Lower leg skin (tissue), 4 donors: ENCODE results near the gene KYNU. TPM values are rescaled to one million over a fixed set of nuclear protein-coding genes. Genes with fewer than 3 reads are reported as not detected.
A peak's percentile ranks its signal among the peaks of the same experiment; 100 is the strongest.
"Not testable (repeated sequence)": the region's sequence is repeated elsewhere in the genome, so short reads cannot be mapped to it uniquely, and the experiment has no call there.

Source experiments
- DNase-seq, 2 donors: peaks; one replicate each; pipeline ENCODE4 v3.0.0-alpha.2; 2019; ENCODE audit warnings: low spot score in 2 of 2
- H3K4me3 ChIP-seq: fragments of 200-600 bp; sonication (generic); 2 replicates; pipeline ENCODE4 v1.5.1; 2017; ENCODE audit warnings: mild to moderate bottlenecking, low read depth; ENCODE audit not compliant: poor library complexity, severe bottlenecking
- CTCF ChIP-seq, 3 donors: fragments of 450-650 bp; IDR thresholded peaks; one replicate each; pipeline ENCODE4 v1.5.1; 2016; ENCODE audit warnings: antibody characterized with exemption in 3 of 3, mild to moderate bottlenecking in 3 of 3, moderate library complexity in 2 of 3
- POLR2A ChIP-seq, 2 donors: fragments of 450-650 bp; IDR thresholded peaks; one replicate each; pipeline ENCODE4 v1.6.1; 2016 to 2017; ENCODE audit warnings: antibody characterized with exemption in 2 of 2, mild to moderate bottlenecking in 1 of 2, moderate library complexity in 1 of 2
- WGBS, 2 donors: methylation state at CpG; one replicate each; pipeline ENCODE4 v1.1.5; 2018; 5-methylcytosine and 5-hydroxymethylcytosine counted together
- intact Hi-C: fragments of 100-400 bp; cut with DNase I; formaldehyde crosslinking; loops from one replicate; pipeline ENCODE4 v1.15.0; 2023; ENCODE audit warnings: low total_unique reads
- total RNA-seq, 4 donors: library from RNA; depleted of rRNA; stranded (reverse); fragments of >200 nt; gene quantifications; one replicate each; pipeline ENCODE4 v1.1.0, GENCODE V29; 2016

KYNU gene
- total RNA-seq, 4 donors from 2014 or later, result 1.2 to 6.1 (median 2.6) TPM

GRCh38 chr2:142866426-142866825 is 11.0 kb upstream of the KYNU start:
- no peak overlapping the region for H3K4me3 ChIP-seq
- intact Hi-C loops, result no loop called here
- TF ChIP-seq POLR2A (IDR thresholded peaks at IDR 0.05) (no peak), CTCF (IDR thresholded peaks at IDR 0.05) (no peak)
- DNase-seq, result no peak
- 88 to 92% methylated on average over 2 of the region's 2 CpGs for WGBS, 2 donors

GRCh38 chr2:142867136-142867535 is 10.3 kb upstream of the KYNU start:
- intact Hi-C loops, result no loop called here
- no peak for DNase-seq
- no peak for TF ChIP-seq POLR2A (IDR thresholded peaks at IDR 0.05)
- TF ChIP-seq CTCF (IDR thresholded peaks at IDR 0.05), result no peak
- 42 to 58% methylated on average over 2 of the region's 2 CpGs for WGBS, 2 donors
- no peak overlapping the region for H3K4me3 ChIP-seq

GRCh38 chr2:142868229-142868762 is 9.2 kb upstream of the KYNU start:
- H3K4me3 ChIP-seq, result no peak overlapping the region
- intact Hi-C loops, result no loop called here
- WGBS, 2 donors, result 17 to 25% methylated on average over 12 of the region's 12 CpGs
- TF ChIP-seq POLR2A (IDR thresholded peaks at IDR 0.05), result no peak
- TF ChIP-seq CTCF (IDR thresholded peaks at IDR 0.05), result no peak
- DNase-seq, result peak; percentile 85 to 94

DNA sequence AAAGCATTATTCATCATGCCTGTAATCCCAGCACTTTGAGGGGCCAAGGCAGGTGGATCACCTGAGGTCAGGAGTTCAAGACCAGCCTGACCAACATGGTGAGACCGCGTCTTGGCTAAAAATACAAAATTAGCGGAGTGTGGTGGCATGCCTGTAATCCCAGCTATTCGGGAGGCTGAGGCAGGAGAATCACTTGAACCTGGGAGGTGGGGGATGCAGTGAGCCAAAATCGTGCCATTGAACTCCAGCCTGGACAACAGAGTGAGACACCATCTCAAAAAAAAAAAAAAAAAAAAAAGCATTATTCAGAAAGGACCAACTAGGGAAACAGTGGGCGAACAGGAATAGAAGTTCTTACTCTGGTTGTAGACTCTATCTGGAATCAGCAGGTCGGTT is 8.4 kb upstream of the KYNU start:
- intact Hi-C loops, H3K4me3 ChIP-seq, DNase-seq: not testable (repeated sequence)
- WGBS, 2 donors, result 85 to 92% methylated on average over 7 of the region's 7 CpGs

- no peak for DNase-seq
- H3K4me3 ChIP-seq, result no peak overlapping the region
- TF ChIP-seq POLR2A (IDR thresholded peaks at IDR 0.05), result no peak
- no peak for TF ChIP-seq CTCF (IDR thresholded peaks at IDR 0.05)
- whole genome bisulfite sequencing, 2 donors, result 86 to 90% methylated on average over 5 of the region's 5 CpGs
- intact Hi-C loops, result no loop called here
Measured at GRCh38 chr2:142869461-142870106, 7.9 kb upstream of the KYNU start.

DNA sequence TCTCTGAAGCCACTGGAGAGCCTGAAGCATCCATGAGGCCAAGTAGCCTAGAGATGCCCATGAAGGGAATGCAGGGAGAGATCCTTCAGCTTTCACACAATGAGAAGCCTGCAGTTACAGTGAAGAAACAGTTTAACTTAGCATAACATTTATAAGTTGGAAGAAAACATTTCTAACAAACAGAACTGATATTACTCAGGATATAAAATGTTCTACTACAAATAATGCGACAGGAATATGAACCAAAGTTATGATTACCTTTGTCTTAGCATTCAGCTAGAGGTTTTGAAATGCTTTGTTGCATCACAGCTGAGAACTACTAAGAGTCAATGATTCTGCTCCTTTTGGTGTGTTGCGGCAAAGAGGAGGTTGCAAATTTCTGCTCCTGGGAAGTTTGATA is 6.9 kb upstream of the KYNU start:
- DNase-seq, result no peak
- no peak overlapping the region for H3K4me3 ChIP-seq
- no peak for TF ChIP-seq POLR2A (IDR thresholded peaks at IDR 0.05)
- TF ChIP-seq CTCF (IDR thresholded peaks at IDR 0.05), result no peak
- 88 to 92% methylated on average over 2 of the region's 2 CpGs for WGBS, 2 donors
- intact Hi-C loops, result no loop called here
